Neural crest cell (in vitro differentiated cells): ENCODE results near the gene USP44. TPM values are rescaled to one million over a fixed set of nuclear protein-coding genes. Genes with fewer than 3 reads are reported as not detected.

ENCODE experiments used
- DNase-seq: peaks from one replicate; pipeline ENCODE4 v3.0.0; 2021; ENCODE audit warnings: low read depth, mixed read lengths, low spot score
- H3K27ac Mint-ChIP-seq: one replicate; pipeline ENCODE4 v1.8.0; 2021; ENCODE audit warnings: mild to moderate bottlenecking, mixed read lengths; ENCODE audit not compliant: unreplicated experiment
- H3K27me3 Mint-ChIP-seq: 2 replicates; pipeline ENCODE4 v1.8.0; 2021; ENCODE audit warnings: low read depth, mild to moderate bottlenecking, mixed read lengths
- H3K36me3 Mint-ChIP-seq: 2 replicates; pipeline ENCODE4 v1.8.0; 2021; ENCODE audit warnings: low read depth, mild to moderate bottlenecking, mixed read lengths
- H3K4me1 Mint-ChIP-seq: 2 replicates; pipeline ENCODE4 v1.8.0; 2021; ENCODE audit warnings: mixed read lengths
- H3K4me3 Mint-ChIP-seq: one replicate; pipeline ENCODE4 v1.8.0; 2021; ENCODE audit warnings: mild to moderate bottlenecking, mixed read lengths
- H3K9me3 Mint-ChIP-seq: 2 replicates; pipeline ENCODE4 v1.8.0; 2021; ENCODE audit warnings: mixed read lengths
- total RNA-seq: library from RNA; stranded (reverse); gene quantifications from 2 replicates; pipeline ENCODE4 v1.2.1, GENCODE V29; 2021
- TF ChIP-seq, protein P1 (sequence below): fragments of 200-600 bp; sonication (generic); conservative IDR thresholded peaks from 2 replicates; pipeline ENCODE4 v1.5.0; 2021; ENCODE audit warnings: antibody characterized with exemption, mild to moderate bottlenecking

USP44 gene
- total RNA-seq, 1 donor from 2014 or later = 15.5 TPM

DNA sequence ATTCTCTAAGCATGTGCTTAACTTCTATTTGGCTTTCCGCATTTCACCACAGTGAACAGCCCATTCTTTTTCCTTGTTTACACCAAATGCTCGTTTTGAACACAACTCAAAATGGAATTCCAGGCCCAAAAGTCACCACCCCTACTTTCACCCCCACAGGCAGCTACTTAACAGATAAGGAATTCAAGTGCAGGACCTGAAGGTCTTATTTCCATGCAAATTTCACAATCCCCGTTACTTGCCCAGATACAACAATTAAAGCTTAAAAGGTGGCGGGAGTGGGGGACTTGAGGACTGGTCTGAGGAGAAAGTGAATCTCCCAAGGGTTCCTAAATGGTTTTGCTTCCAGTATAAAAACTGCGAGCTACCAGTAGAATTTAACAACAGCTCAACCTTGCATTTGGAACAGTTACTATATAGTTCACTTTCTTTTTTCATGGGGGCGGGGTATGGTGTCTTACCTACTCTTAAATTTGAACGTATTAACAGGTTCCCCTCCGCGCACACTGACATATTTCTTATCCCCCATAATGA lies 3.7 kb downstream of the USP44 start:
- peaks cover 6% of the 10 kb centered on the region for H3K9me3 Mint-ChIP-seq
- TF ChIP-seq, protein P1, sequence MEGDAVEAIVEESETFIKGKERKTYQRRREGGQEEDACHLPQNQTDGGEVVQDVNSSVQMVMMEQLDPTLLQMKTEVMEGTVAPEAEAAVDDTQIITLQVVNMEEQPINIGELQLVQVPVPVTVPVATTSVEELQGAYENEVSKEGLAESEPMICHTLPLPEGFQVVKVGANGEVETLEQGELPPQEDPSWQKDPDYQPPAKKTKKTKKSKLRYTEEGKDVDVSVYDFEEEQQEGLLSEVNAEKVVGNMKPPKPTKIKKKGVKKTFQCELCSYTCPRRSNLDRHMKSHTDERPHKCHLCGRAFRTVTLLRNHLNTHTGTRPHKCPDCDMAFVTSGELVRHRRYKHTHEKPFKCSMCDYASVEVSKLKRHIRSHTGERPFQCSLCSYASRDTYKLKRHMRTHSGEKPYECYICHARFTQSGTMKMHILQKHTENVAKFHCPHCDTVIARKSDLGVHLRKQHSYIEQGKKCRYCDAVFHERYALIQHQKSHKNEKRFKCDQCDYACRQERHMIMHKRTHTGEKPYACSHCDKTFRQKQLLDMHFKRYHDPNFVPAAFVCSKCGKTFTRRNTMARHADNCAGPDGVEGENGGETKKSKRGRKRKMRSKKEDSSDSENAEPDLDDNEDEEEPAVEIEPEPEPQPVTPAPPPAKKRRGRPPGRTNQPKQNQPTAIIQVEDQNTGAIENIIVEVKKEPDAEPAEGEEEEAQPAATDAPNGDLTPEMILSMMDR = no peak
- H3K4me3 Mint-ChIP-seq = peak overlapping the region; percentile 77
- peak overlapping the region; percentile 79 for H3K27ac Mint-ChIP-seq
- peaks cover 54% of the 10 kb centered on the region for H3K4me1 Mint-ChIP-seq
- peaks cover 2% of the 10 kb centered on the region for H3K36me3 Mint-ChIP-seq
- H3K27me3 Mint-ChIP-seq = peaks cover 64% of the 10 kb centered on the region
- no peak for DNase-seq

DNA sequence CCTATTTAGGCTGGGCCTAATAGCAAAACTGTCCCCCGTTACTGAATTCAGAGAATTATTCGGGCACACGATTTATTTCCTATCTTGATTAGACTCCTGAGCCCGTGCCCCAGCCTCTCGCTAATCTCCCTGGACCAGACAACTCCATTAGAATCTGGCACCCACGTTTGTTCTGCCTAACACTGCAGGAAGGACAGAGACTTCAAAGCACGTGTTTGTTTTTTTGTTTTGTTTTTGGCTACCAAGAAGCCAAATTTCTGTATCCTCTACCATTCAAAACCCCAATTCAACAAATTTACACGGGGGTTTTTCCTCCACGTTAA lies 4.8 kb downstream of the USP44 start:
- TF ChIP-seq, protein P1 = no peak
- DNase-seq = no peak
- Mint-ChIP-seq H3K9me3 (peaks cover 6% of the 10 kb centered on the region), H3K27me3 (peaks cover 55% of the 10 kb centered on the region), H3K4me3 (peak overlapping the region; percentile 77), H3K4me1 (peaks cover 45% of the 10 kb centered on the region), H3K36me3 (peaks cover 2% of the 10 kb centered on the region), H3K27ac (peak overlapping the region; percentile 36)

DNA sequence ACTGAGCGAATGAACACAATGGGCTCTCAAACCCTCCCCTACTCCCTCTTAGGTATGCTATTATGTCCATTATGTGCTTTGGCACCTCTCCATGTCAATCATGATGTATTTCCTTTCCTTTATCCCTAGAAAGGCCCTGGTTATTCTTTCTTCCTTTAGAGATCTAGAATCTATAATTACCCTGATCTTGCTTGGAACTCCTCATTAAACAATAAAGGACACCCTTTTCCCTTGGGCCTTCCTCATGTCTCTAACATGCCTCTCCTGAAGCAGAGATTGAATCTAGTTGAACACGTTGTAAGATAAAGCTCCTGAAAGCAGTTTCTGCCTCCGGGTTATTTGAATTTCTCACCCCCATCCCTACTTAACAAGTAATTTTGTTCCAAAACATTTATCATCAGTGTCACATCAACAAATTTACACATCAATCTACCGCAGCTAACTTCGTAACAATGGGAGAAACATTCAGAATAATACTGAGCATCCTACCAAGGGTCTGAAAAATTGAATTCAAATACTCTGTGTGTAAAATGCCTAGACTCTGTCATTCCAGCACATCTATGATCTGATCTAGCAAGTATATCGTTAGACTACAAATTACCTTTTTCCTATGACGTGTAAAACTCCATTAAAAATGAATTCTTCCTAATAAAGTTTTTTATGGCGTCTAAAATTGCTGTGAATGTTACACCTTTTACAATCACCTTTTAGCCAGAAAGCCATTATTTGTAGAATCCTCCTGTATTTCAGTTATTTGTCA lies 5.4 kb downstream of the USP44 start:
- peaks cover 50% of the 10 kb centered on the region for H3K27me3 Mint-ChIP-seq
- peak overlapping the region; percentile 77 for H3K4me3 Mint-ChIP-seq
- peaks cover 6% of the 10 kb centered on the region for H3K9me3 Mint-ChIP-seq
- H3K4me1 Mint-ChIP-seq = peaks cover 39% of the 10 kb centered on the region
- peak overlapping the region; percentile 63 for H3K27ac Mint-ChIP-seq
- TF ChIP-seq, protein P1 = no peak
- no peak for DNase-seq
- peaks cover 2% of the 10 kb centered on the region for H3K36me3 Mint-ChIP-seq

DNA sequence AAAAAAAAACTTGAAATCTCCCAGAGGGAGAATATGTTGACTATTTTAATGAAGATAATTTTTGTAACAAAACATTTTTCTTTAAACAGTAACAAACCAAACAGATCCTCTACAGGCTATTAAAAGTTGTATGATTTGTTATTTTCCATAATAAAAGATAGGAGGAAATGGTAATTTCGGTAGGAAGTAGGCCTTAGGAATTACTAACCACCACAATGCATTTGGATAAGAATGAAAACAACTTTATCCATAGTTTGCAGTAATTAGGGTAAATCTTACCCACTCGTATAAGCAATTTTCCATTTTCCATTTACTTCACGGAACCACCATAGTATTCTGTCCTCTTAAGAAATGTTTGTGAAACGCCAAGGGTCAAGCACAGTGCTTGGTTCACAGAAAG lies 6.0 kb downstream of the USP44 start:
- H3K27ac Mint-ChIP-seq = no peak overlapping the region
- H3K9me3 Mint-ChIP-seq = peaks cover 6% of the 10 kb centered on the region
- H3K27me3 Mint-ChIP-seq = peaks cover 43% of the 10 kb centered on the region
- H3K4me1 Mint-ChIP-seq = peaks cover 33% of the 10 kb centered on the region
- TF ChIP-seq, protein P1 = no peak
- peaks cover 2% of the 10 kb centered on the region for H3K36me3 Mint-ChIP-seq
- peak overlapping the region; percentile 77 for H3K4me3 Mint-ChIP-seq
- no peak for DNase-seq

DNA sequence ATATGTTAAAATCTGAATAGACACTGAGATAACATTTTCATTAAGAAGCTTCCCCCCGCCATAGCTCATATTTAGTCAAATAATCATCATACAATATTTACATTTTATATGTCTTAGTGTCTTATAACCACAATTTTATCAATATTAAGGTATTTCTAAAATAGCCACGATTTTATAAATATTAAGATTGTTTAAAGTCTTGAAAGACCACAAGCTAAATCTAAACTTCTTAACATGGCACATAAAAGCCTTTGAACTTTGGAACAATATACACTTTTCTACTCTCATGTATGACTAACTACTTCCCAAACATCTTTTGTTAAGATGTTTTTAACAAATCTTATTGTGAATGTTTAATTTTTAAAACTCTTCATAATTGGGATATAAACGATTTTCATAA lies 6.5 kb downstream of the USP44 start:
- no peak for DNase-seq
- Mint-ChIP-seq H3K27me3 (peaks cover 40% of the 10 kb centered on the region), H3K36me3 (peaks cover 2% of the 10 kb centered on the region), H3K4me1 (peaks cover 33% of the 10 kb centered on the region), H3K4me3 (peak overlapping the region; percentile 57), H3K9me3 (peaks cover 6% of the 10 kb centered on the region), H3K27ac (no peak overlapping the region)
- TF ChIP-seq, protein P1 = no peak
